ENCODE measurements around the gene PEX14.

DNA sequence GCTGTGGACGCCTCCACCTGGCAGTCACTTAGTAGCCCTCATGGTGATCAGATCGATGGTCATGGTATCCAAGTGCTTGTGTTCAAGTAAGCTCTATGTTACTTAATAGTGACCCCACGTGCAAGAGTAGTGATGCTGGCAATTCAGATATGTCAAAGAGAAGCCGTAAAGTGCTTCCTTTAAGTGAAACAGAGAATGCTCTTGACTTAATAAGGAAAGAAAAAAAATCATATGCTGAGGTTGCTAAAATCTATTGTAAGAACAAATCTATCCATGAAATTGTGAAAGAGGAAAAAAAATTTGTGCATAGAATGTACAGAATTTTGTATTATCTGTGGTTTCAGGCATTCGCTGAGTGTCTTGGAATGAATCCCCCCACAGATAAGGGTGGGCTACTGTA is 113.9 kb downstream of the PEX14 start:
- TF ChIP-seq EZH2 (IDR thresholded peaks at IDR 0.05; ENCODE audit: borderline replicate concordance, low read length) = no peak
- TF ChIP-seq, protein P1, sequence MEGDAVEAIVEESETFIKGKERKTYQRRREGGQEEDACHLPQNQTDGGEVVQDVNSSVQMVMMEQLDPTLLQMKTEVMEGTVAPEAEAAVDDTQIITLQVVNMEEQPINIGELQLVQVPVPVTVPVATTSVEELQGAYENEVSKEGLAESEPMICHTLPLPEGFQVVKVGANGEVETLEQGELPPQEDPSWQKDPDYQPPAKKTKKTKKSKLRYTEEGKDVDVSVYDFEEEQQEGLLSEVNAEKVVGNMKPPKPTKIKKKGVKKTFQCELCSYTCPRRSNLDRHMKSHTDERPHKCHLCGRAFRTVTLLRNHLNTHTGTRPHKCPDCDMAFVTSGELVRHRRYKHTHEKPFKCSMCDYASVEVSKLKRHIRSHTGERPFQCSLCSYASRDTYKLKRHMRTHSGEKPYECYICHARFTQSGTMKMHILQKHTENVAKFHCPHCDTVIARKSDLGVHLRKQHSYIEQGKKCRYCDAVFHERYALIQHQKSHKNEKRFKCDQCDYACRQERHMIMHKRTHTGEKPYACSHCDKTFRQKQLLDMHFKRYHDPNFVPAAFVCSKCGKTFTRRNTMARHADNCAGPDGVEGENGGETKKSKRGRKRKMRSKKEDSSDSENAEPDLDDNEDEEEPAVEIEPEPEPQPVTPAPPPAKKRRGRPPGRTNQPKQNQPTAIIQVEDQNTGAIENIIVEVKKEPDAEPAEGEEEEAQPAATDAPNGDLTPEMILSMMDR (conservative IDR thresholded peaks at IDR 0.05 in 1 of 2, IDR thresholded peaks at IDR 0.05 in 1 of 2; ENCODE audit: extremely low read depth in 1 of 2, insufficient read depth in 1 of 2, low read depth in 1 of 2, low read length in 2 of 2) = no peak
